HepG2 (cell line): ENCODE results near the gene TXNIP. TPM values are rescaled to one million over a fixed set of nuclear protein-coding genes. Genes with fewer than 3 reads are reported as not detected.

ENCODE experiments used
- ATAC-seq: fragments of 200-7000 bp; cut with Tn5 transposase; 3 replicates; pipeline ENCODE4 v1.9.1; 2020; ENCODE audit warnings: mild to moderate bottlenecking, moderate library complexity
- BruUV-seq: library from RNA; stranded (reverse); fragments of 400-500 nt; replicated peaks from 2 replicates; lab custom pipeline; 2021; lab: Mats Ljungman, UMichigan
- CTCF ChIA-PET: fragments of 300-600 bp; formaldehyde crosslinking; extraction: SDS; loops from one replicate; lab custom pipeline; 2021; ENCODE audit warnings: low total read pairs, inconsistent platforms, low intra/inter-chr PET ratio; lab: Yijun Ruan, JAX
- POLR2A ChIA-PET: fragments of 350-600 bp; sonication (Branson Sonifier 250); formaldehyde crosslinking; loops from one replicate; lab custom pipeline; 2020; ENCODE audit warnings: antibody characterized with exemption, inconsistent platforms; lab: Yijun Ruan, JAX
- DNase-seq: peaks from one replicate; pipeline ENCODE4 v3.0.0-alpha.2; 2015; ENCODE audit warnings: low spot score
- FAIRE-seq: peaks from 3 replicates; lab custom pipeline; 2011; peaks lifted over from hg19 to GRCh38; lab: Jason Lieb, UNC
- H2AFZ ChIP-seq: one replicate; pipeline ENCODE4 v1.6.1; 2011; ENCODE audit warnings: low read length, inconsistent platforms
- H3K27ac ChIP-seq: fragments of 300-600 bp; 3 replicates; pipeline ENCODE4 v1.8.0; 2011; ENCODE audit warnings: mixed run types, mild to moderate bottlenecking, mixed read lengths, low read length, inconsistent platforms; ENCODE audit not compliant: insufficient read depth; ENCODE audit errors: extremely low read length
- H3K27me3 ChIP-seq, 2 experiments: fragments of 200-600 bp in 1 of 2; 2 replicates in 1 of 2; 3 replicates in 1 of 2; pipeline versions ENCODE4 v1.6.0 to v1.8.0; 2011; ENCODE audit warnings: low read length in 2 of 2, mild to moderate bottlenecking in 2 of 2, moderate library complexity in 2 of 2, inconsistent platforms in 1 of 2; ENCODE audit not compliant: insufficient read depth in 2 of 2, control insufficient read depth in 1 of 2
- H3K36me3 ChIP-seq, 2 experiments: fragments of 200-600 bp in 1 of 2; replicated peaks in 1 of 2; 2 replicates in 1 of 2; 3 replicates in 1 of 2; pipeline versions ENCODE4 v1.5.1 to v1.8.0; 2011; ENCODE audit warnings: low read length in 2 of 2, inconsistent platforms in 1 of 2; ENCODE audit not compliant: insufficient read depth in 2 of 2, control insufficient read depth in 1 of 2
- H3K4me1 ChIP-seq: 2 replicates; pipeline ENCODE4 v1.5.1; 2012; ENCODE audit warnings: low read length, inconsistent platforms; ENCODE audit not compliant: insufficient read depth
- H3K4me2 ChIP-seq: 2 replicates; pipeline ENCODE4 v1.6.0; 2011; ENCODE audit warnings: low read depth, low read length, inconsistent platforms
- H3K4me3 ChIP-seq, 3 experiments: fragments of 200-600 bp in 1 of 3; sonication (generic), shearing (Covaris generic) in 1 of 3; replicated peaks in 1 of 3; 2 replicates each; pipeline ENCODE4 v1.5.1; 2011 to 2016; ENCODE audit warnings: low read length in 3 of 3, inconsistent platforms in 2 of 3, low read depth in 2 of 3, mild to moderate bottlenecking in 2 of 3, control low read depth in 1 of 3, mixed read lengths in 1 of 3; ENCODE audit not compliant: insufficient read depth in 1 of 3
- H3K79me2 ChIP-seq: one replicate; pipeline ENCODE4 v1.6.1; 2011; ENCODE audit warnings: low read length, inconsistent platforms; ENCODE audit not compliant: insufficient read depth
- H3K9ac ChIP-seq: 2 replicates; pipeline ENCODE4 v1.6.0; 2011; ENCODE audit warnings: mild to moderate bottlenecking, low read depth, low read length, inconsistent platforms; ENCODE audit not compliant: insufficient read depth
- H3K9me3 ChIP-seq: 2 replicates; pipeline ENCODE4 v1.5.1; 2012; ENCODE audit warnings: mild to moderate bottlenecking, low read length
- H4K20me1 ChIP-seq: 2 replicates; pipeline ENCODE4 v1.6.0; 2011; ENCODE audit warnings: inconsistent platforms, mild to moderate bottlenecking, low read length, moderate library complexity; ENCODE audit not compliant: insufficient read depth
- AGO1 ChIP-seq: fragments of 200-400 bp; formaldehyde crosslinking; IDR thresholded peaks from 2 replicates; pipeline ENCODE4 v1.6.1; 2017; ENCODE audit warnings: mild to moderate bottlenecking, low read depth, low read length, moderate library complexity; ENCODE audit not compliant: poor library complexity, severe bottlenecking
- FOXK1 ChIP-seq: sonication (generic); formaldehyde crosslinking; IDR thresholded peaks from 2 replicates; pipeline ENCODE4 v1.4.0; 2020; ENCODE audit warnings: low read depth, missing genetic modification reagents, borderline replicate concordance
- GZF1 ChIP-seq: sonication (generic); formaldehyde crosslinking; IDR thresholded peaks from 2 replicates; pipeline ENCODE4 v1.5.1; 2020; ENCODE audit warnings: mild to moderate bottlenecking, missing genetic modification reagents
- IRF2 ChIP-seq: IDR thresholded peaks from 2 replicates; pipeline ENCODE4 v1.6.1; 2018; ENCODE audit warnings: missing genetic modification reagents, missing compliant biosample characterization
- JDP2 ChIP-seq: sonication (generic); formaldehyde crosslinking; IDR thresholded peaks from 2 replicates; pipeline ENCODE4 v1.8.1; 2022; ENCODE audit warnings: missing genetic modification reagents, borderline replicate concordance
- KDM3A ChIP-seq: IDR thresholded peaks from 2 replicates; pipeline ENCODE4 v1.6.1; 2018; ENCODE audit warnings: low read depth, missing compliant biosample characterization
- MZF1 ChIP-seq: sonication (generic); formaldehyde crosslinking; IDR thresholded peaks from 2 replicates; pipeline ENCODE4 v1.8.1; 2023; ENCODE audit warnings: mild to moderate bottlenecking, missing genetic modification reagents, borderline replicate concordance
- NFKBIZ ChIP-seq: IDR thresholded peaks from 2 replicates; pipeline ENCODE4 v1.6.1; 2018; ENCODE audit warnings: missing genetic modification reagents, missing compliant biosample characterization
- RNF2 ChIP-seq: fragments of 450-650 bp; conservative IDR thresholded peaks from 2 replicates; pipeline ENCODE4 v1.6.1; 2016; ENCODE audit warnings: low read depth
- U2AF1 ChIP-seq: fragments of 200-400 bp; formaldehyde crosslinking; optimal IDR thresholded peaks from 2 replicates; pipeline ENCODE3; 2017; ENCODE audit warnings: mild to moderate bottlenecking, low read depth, low read length
- ZNF44 ChIP-seq: sonication (generic); formaldehyde crosslinking; IDR thresholded peaks from 2 replicates; pipeline ENCODE4 v1.5.1; 2020; ENCODE audit warnings: mild to moderate bottlenecking, missing genetic modification reagents
- ZNF446 ChIP-seq: sonication (generic); formaldehyde crosslinking; IDR thresholded peaks from 2 replicates; pipeline ENCODE4 v1.5.0; 2020; ENCODE audit warnings: mild to moderate bottlenecking, missing genetic modification reagents
- ZNF572 ChIP-seq: sonication (generic); formaldehyde crosslinking; IDR thresholded peaks from 2 replicates; pipeline ENCODE4 v1.5.1; 2020; ENCODE audit warnings: mild to moderate bottlenecking, missing genetic modification reagents
- ZNF615 ChIP-seq: sonication (generic); formaldehyde crosslinking; IDR thresholded peaks from 2 replicates; pipeline ENCODE4 v1.5.0; 2020; ENCODE audit warnings: mild to moderate bottlenecking, missing genetic modification reagents, borderline replicate concordance
- WGBS: methylation state at CpG from one replicate; pipeline ENCODE4 v1.1.6; 2017; ENCODE audit warnings: low lambda C conversion rate; 5-methylcytosine and 5-hydroxymethylcytosine counted together
- in situ Hi-C: cut with HindIII; loops from 2 replicates; pipeline ENCODE4 v1.10.0; 2017; ENCODE audit warnings: low pct_unique_long_range_greater_than_20kb; ENCODE audit not compliant: extremely low pct_ligation_motif_present
- intact Hi-C: fragments of 100-400 bp; cut with micrococcal nuclease; formaldehyde crosslinking; loops from one replicate; pipeline ENCODE4 v1.10.0; 2022; ENCODE audit not compliant: unreplicated experiment
- polyA plus RNA-seq, 8 experiments: library from polyadenylated mRNA; depleted of rRNA in 3 of 8; stranded (reverse) in 7 of 8; unstranded in 1 of 8; fragments of >200 nt; fragmentation: Illumina TruSeq in 4 of 8; extraction: Trizol in 4 of 8; gene quantifications; 2 replicates each; pipeline versions ENCODE4 v1.2.1 to v1.2.3, GENCODE V29; 2011 to 2016; ENCODE audit warnings: low read depth in 4 of 8, missing spikeins in 1 of 8, mixed read lengths in 1 of 8; ENCODE audit not compliant: insufficient read depth in 1 of 8
- total RNA-seq, 5 experiments: library from RNA; depleted of rRNA; stranded (reverse); fragments of >200 nt; fragmentation: Illumina TruSeq; extraction: Trizol; gene quantifications; 2 replicates each; pipeline ENCODE4 v1.2.3, GENCODE V29; 2016; ENCODE audit warnings: low read depth in 1 of 5
- TF ChIP-seq, protein P1 (sequence below): sonication (generic); formaldehyde crosslinking; IDR thresholded peaks from 2 replicates; pipeline ENCODE4 v1.4.0; 2020; ENCODE audit warnings: missing genetic modification reagents

Gene TXNIP
- total and polyA plus RNA-seq, 2 of the 13 experiments (the other 11 are each of a cell fraction or from before 2014, with no cell fraction given), result 24.4 to 237 TPM

DNA sequence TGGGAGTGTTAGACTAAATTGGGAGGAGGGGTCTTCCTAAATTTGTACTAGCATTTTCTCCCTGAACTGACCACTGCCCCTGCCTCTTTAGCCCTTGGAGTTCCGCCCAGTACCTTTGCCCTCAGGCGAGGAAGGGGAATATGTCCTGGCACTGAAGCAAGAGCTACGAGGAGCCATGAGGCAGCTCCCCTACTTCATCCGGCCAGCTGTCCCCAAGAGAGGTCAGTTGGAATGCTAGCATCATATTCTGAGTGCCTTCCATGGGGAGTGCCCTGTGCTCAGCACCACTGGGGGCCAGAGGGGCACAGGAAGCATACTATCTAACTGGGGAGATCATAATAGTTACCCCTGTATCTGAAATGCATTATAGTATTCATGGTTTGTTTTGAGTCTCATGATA lies 21.2 kb downstream of the TXNIP start:
- in situ Hi-C loops, result loop anchor here (5.0 kb wide), 1 partner anchor 37 kb away; no protein-coding TSS in a partner anchor
- DNase-seq, result no peak
- CTCF ChIA-PET, result no interaction called here

More for the DNA sequence above, 21.2 kb downstream of the TXNIP start:
- Histone ChIP-seq H3K9me3 (no peaks in the 10 kb centered on the region), H2AFZ (no peak overlapping the region), H3K4me3 (no peak overlapping the region), H3K4me2 (no peak overlapping the region), H3K9ac (no peak overlapping the region), H3K36me3 (no peaks in the 10 kb centered on the region), H3K27me3 (no peaks in the 10 kb centered on the region), H3K79me2 (no peaks in the 10 kb centered on the region), H4K20me1 (no peaks in the 10 kb centered on the region), H3K27ac (no peak overlapping the region), H3K4me1 (peaks cover 49% of the 10 kb centered on the region)
- intact Hi-C loops, result loop anchor here (5.0 kb wide), 1 partner anchor 83 kb away; no protein-coding TSS in a partner anchor
- no TSS peak for BruUV-seq
- FAIRE-seq (no peak), ATAC-seq (no peak)
- TF ChIP-seq GZF1 (CRISPR knock-in tag) (no peak), JDP2 (CRISPR knock-in tag) (no peak), IRF2 (CRISPR knock-in tag) (no peak), MZF1 (CRISPR knock-in tag) (no peak), AGO1 (no peak), KDM3A (no peak), RNF2 (no peak), ZNF446 (CRISPR knock-in tag) (no peak), ZNF572 (no peak), U2AF1 (no peak), ZNF615 (CRISPR knock-in tag) (no peak), FOXK1 (CRISPR knock-in tag) (no peak), NFKBIZ (CRISPR knock-in tag) (no peak), ZNF44 (CRISPR knock-in tag) (no peak)
- TF ChIP-seq, protein P1, sequence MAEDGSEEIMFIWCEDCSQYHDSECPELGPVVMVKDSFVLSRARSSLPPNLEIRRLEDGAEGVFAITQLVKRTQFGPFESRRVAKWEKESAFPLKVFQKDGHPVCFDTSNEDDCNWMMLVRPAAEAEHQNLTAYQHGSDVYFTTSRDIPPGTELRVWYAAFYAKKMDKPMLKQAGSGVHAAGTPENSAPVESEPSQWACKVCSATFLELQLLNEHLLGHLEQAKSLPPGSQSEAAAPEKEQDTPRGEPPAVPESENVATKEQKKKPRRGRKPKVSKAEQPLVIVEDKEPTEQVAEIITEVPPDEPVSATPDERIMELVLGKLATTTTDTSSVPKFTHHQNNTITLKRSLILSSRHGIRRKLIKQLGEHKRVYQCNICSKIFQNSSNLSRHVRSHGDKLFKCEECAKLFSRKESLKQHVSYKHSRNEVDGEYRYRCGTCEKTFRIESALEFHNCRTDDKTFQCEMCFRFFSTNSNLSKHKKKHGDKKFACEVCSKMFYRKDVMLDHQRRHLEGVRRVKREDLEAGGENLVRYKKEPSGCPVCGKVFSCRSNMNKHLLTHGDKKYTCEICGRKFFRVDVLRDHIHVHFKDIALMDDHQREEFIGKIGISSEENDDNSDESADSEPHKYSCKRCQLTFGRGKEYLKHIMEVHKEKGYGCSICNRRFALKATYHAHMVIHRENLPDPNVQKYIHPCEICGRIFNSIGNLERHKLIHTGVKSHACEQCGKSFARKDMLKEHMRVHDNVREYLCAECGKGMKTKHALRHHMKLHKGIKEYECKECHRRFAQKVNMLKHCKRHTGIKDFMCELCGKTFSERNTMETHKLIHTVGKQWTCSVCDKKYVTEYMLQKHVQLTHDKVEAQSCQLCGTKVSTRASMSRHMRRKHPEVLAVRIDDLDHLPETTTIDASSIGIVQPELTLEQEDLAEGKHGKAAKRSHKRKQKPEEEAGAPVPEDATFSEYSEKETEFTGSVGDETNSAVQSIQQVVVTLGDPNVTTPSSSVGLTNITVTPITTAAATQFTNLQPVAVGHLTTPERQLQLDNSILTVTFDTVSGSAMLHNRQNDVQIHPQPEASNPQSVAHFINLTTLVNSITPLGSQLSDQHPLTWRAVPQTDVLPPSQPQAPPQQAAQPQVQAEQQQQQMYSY (CRISPR knock-in tag), result no peak
- POLR2A ChIA-PET, result interaction anchor here (1.0 kb wide), 1 partner anchor 11 kb away, joined by 3 read pairs; the partner anchor contains the start of genes ANKRD34A and POLR3GL
- 94% methylated on average over 2 of the region's 4 CpGs for WGBS
